SK-N-SH treated with all-trans-retinoic acid at 6 μM for 48 hours (cell line): ENCODE results near the gene TNFSF13.
A peak's percentile ranks its signal among the peaks of the same experiment; 100 is the strongest.

Experiments used
- ATAC-seq: fragments of 200-7000 bp; cut with Tn5 transposase; 3 replicates; pipeline ENCODE4 v1.9.1; 2020; ENCODE audit warnings: mild to moderate bottlenecking, moderate library complexity
- ARNTL ChIP-seq: fragments of 450-650 bp; formaldehyde crosslinking; IDR thresholded peaks from 2 replicates; pipeline ENCODE4 v1.5.0; 2020; ENCODE audit warnings: low read depth, mild to moderate bottlenecking, moderate library complexity, borderline replicate concordance
- BACH2 ChIP-seq: fragments of 250-450 bp; sonication (Bioruptor Pico); IDR thresholded peaks from 2 replicates; pipeline ENCODE4 v1.9.0; 2021; ENCODE audit warnings: mild to moderate bottlenecking, borderline replicate concordance
- CREB5 ChIP-seq: fragments of 250-450 bp; sonication (Bioruptor Pico); IDR thresholded peaks from 2 replicates; pipeline ENCODE4 v1.5.1; 2020; ENCODE audit warnings: low read depth, mild to moderate bottlenecking, moderate library complexity
- CSDC2 ChIP-seq: fragments of 250-450 bp; sonication (Bioruptor Pico); IDR thresholded peaks from 2 replicates; pipeline ENCODE4 v1.5.0; 2020; ENCODE audit warnings: mild to moderate bottlenecking, moderate library complexity
- CSRNP3 ChIP-seq: fragments of 250-450 bp; sonication (Bioruptor Pico); IDR thresholded peaks from 2 replicates; pipeline ENCODE4 v1.5.1; 2021; ENCODE audit warnings: mild to moderate bottlenecking, moderate library complexity
- ESRRG ChIP-seq: fragments of 250-450 bp; sonication (Bioruptor Pico); IDR thresholded peaks from 2 replicates; pipeline ENCODE4 v1.6.1; 2021; ENCODE audit warnings: mild to moderate bottlenecking
- GLIS3 ChIP-seq: fragments of 250-450 bp; sonication (Bioruptor Pico); IDR thresholded peaks from 2 replicates; pipeline ENCODE4 v1.5.0; 2020; ENCODE audit warnings: mild to moderate bottlenecking, moderate library complexity
- OSR1 ChIP-seq: fragments of 250-450 bp; sonication (Bioruptor Pico); IDR thresholded peaks from 2 replicates; pipeline ENCODE4 v1.8.0; 2022; ENCODE audit warnings: moderate library complexity, mild to moderate bottlenecking, inconsistent platforms
- PATZ1 ChIP-seq: fragments of 250-450 bp; sonication (Bioruptor Pico); IDR thresholded peaks from 2 replicates; pipeline ENCODE4 v1.8.0; 2020; ENCODE audit warnings: mild to moderate bottlenecking, moderate library complexity, borderline replicate concordance
- RARB ChIP-seq: fragments of 250-450 bp; sonication (Bioruptor Pico); IDR thresholded peaks from 2 replicates; pipeline ENCODE4 v1.8.0; 2021; ENCODE audit warnings: mild to moderate bottlenecking, moderate library complexity
- SNAI2 ChIP-seq: fragments of 250-450 bp; sonication (Bioruptor Pico); IDR thresholded peaks from 2 replicates; pipeline ENCODE4 v1.5.0; 2020; ENCODE audit warnings: mild to moderate bottlenecking, moderate library complexity
- TCF4 ChIP-seq: fragments of 250-450 bp; sonication (Bioruptor Pico); IDR thresholded peaks from 2 replicates; pipeline ENCODE4 v1.8.0; 2021; ENCODE audit warnings: mild to moderate bottlenecking, moderate library complexity, borderline replicate concordance
- TOX ChIP-seq: fragments of 250-450 bp; sonication (Bioruptor Pico); IDR thresholded peaks from 2 replicates; pipeline ENCODE4 v1.8.0; 2021; ENCODE audit warnings: mild to moderate bottlenecking, moderate library complexity, borderline replicate concordance
- TSHZ2 ChIP-seq: fragments of 250-450 bp; sonication (Bioruptor Pico); IDR thresholded peaks from 2 replicates; pipeline ENCODE4 v1.5.0; 2020; ENCODE audit warnings: mild to moderate bottlenecking, moderate library complexity
- ZC3H10 ChIP-seq: fragments of 250-450 bp; sonication (Bioruptor Pico); IDR thresholded peaks from 2 replicates; pipeline ENCODE4 v1.5.1; 2021; ENCODE audit warnings: mild to moderate bottlenecking, moderate library complexity
- ZFP3 ChIP-seq: fragments of 250-450 bp; sonication (Bioruptor Pico); IDR thresholded peaks from 2 replicates; pipeline ENCODE4 v1.5.0; 2020; ENCODE audit warnings: mild to moderate bottlenecking, moderate library complexity
- ZFP30 ChIP-seq: fragments of 450-650 bp; formaldehyde crosslinking; IDR thresholded peaks from 2 replicates; pipeline ENCODE4 v1.5.0; 2022; ENCODE audit warnings: mild to moderate bottlenecking, moderate library complexity
- ZNF565 ChIP-seq: fragments of 450-650 bp; formaldehyde crosslinking; conservative IDR thresholded peaks from 2 replicates; pipeline ENCODE4 v1.5.0; 2020; ENCODE audit warnings: low read depth, mild to moderate bottlenecking, moderate library complexity
- ZNF70 ChIP-seq: fragments of 450-650 bp; formaldehyde crosslinking; IDR thresholded peaks from 2 replicates; pipeline ENCODE4 v1.5.0; 2020; ENCODE audit warnings: mild to moderate bottlenecking, moderate library complexity
- ZNF8 ChIP-seq: fragments of 450-650 bp; formaldehyde crosslinking; IDR thresholded peaks from 2 replicates; pipeline ENCODE4 v1.5.0; 2020; ENCODE audit warnings: mild to moderate bottlenecking, moderate library complexity
- TF ChIP-seq, protein P1 (sequence below): fragments of 250-450 bp; sonication (Bioruptor Pico); IDR thresholded peaks from 2 replicates; pipeline ENCODE4 v1.8.0; 2021; ENCODE audit warnings: low read depth, mild to moderate bottlenecking, moderate library complexity, borderline replicate concordance

TNFSF13 gene

GRCh38 chr17:7548585-7549400 is 9.8 kb upstream of the TNFSF13 start, which contains the start of gene TNFSF12:
Gene TNFSF12, plus strand, starts transcription at chr17:7549058. Its CDS starts 96 bp downstream, at chr17:7549154.
- ATAC-seq: peak; percentile 87
- no peak for TF ChIP-seq RARB (CRISPR knock-in tag)
- TF ChIP-seq PATZ1 (CRISPR knock-in tag): no peak
- no peak for TF ChIP-seq SNAI2 (CRISPR knock-in tag)
- no peak for TF ChIP-seq ZFP30
- no peak for TF ChIP-seq TSHZ2 (CRISPR knock-in tag)
- no peak for TF ChIP-seq GLIS3 (CRISPR knock-in tag)
- no peak for TF ChIP-seq ZNF565 (CRISPR knock-in tag)
- TF ChIP-seq CSDC2: no peak
- no peak for TF ChIP-seq ZNF70 (CRISPR knock-in tag)
- TF ChIP-seq ZNF8 (CRISPR knock-in tag): no peak
- TF ChIP-seq ZC3H10 (CRISPR knock-in tag): no peak
- no peak for TF ChIP-seq CSRNP3 (CRISPR knock-in tag)
- no peak for TF ChIP-seq TOX
- TF ChIP-seq ZFP3 (CRISPR knock-in tag): no peak
- TF ChIP-seq, all 23 proteins: peak for 0

- no peak for TF ChIP-seq CSDC2
- no peak for TF ChIP-seq CREB5
- TF ChIP-seq, protein P1, sequence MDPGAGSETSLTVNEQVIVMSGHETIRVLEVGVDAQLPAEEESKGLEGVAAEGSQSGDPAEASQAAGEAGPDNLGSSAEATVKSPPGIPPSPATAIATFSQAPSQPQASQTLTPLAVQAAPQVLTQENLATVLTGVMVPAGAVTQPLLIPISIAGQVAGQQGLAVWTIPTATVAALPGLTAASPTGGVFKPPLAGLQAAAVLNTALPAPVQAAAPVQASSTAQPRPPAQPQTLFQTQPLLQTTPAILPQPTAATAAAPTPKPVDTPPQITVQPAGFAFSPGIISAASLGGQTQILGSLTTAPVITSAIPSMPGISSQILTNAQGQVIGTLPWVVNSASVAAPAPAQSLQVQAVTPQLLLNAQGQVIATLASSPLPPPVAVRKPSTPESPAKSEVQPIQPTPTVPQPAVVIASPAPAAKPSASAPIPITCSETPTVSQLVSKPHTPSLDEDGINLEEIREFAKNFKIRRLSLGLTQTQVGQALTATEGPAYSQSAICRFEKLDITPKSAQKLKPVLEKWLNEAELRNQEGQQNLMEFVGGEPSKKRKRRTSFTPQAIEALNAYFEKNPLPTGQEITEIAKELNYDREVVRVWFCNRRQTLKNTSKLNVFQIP: no peak
- no peak for TF ChIP-seq ZNF565 (CRISPR knock-in tag)
- TF ChIP-seq BACH2: no peak
- no peak for TF ChIP-seq PATZ1 (CRISPR knock-in tag)
- TF ChIP-seq OSR1 (CRISPR knock-in tag): no peak
- no peak for TF ChIP-seq GLIS3 (CRISPR knock-in tag)
- TF ChIP-seq ARNTL (CRISPR knock-in tag): no peak
- no peak for TF ChIP-seq ESRRG (CRISPR knock-in tag)
- TF ChIP-seq TOX: no peak
- TF ChIP-seq ZC3H10 (CRISPR knock-in tag): no peak
- no peak for TF ChIP-seq TCF4
- peak; percentile 67 for ATAC-seq
Measured at GRCh38 chr17:7549401-7550055, 9.0 kb upstream of the TNFSF13 start.
